ENCODE measurements around the gene CERS1.

DNA sequence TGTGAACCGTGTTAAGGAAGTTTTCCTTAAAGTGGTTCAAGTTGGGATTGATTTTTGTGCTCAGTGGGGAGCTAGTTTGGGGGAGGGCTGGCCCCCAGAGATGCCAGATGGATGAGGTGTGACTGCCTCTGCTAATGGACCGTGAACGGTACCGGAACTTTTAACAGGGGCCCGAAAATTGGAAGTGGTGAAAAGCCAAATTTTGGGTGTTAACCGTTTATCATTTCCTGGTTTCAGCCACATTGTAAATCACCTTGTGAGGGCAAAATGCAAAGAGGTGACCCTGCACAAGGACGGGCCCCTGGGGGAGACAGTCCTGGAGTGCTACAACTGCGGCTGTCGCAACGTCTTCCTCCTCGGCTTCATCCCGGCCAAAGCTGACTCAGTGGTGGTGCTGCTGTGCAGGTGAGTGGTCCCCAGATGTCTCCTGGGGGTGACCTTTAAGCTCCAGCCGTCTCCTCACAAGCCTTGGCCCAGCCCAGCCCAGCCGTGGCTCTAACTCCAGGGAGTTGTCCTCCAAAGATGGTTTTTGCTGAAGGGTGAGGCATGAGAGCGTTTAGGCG, 46.0 kb downstream of the CERS1 start:
- TF ChIP-seq, protein P1, sequence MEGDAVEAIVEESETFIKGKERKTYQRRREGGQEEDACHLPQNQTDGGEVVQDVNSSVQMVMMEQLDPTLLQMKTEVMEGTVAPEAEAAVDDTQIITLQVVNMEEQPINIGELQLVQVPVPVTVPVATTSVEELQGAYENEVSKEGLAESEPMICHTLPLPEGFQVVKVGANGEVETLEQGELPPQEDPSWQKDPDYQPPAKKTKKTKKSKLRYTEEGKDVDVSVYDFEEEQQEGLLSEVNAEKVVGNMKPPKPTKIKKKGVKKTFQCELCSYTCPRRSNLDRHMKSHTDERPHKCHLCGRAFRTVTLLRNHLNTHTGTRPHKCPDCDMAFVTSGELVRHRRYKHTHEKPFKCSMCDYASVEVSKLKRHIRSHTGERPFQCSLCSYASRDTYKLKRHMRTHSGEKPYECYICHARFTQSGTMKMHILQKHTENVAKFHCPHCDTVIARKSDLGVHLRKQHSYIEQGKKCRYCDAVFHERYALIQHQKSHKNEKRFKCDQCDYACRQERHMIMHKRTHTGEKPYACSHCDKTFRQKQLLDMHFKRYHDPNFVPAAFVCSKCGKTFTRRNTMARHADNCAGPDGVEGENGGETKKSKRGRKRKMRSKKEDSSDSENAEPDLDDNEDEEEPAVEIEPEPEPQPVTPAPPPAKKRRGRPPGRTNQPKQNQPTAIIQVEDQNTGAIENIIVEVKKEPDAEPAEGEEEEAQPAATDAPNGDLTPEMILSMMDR (IDR thresholded peaks at IDR 0.05), result no peak
- TF ChIP-seq POLR2A (IDR thresholded peaks at IDR 0.05), result no peak
